GM21528 (cell line): Measurements from ENCODE around the gene ANO4.

Experiments
- ATAC-seq: cut with Tn5 transposase; IDR thresholded peaks from one replicate; pipeline ENCODE4 v1.9.1; 2021; ENCODE audit warnings: mild to moderate bottlenecking, moderate library complexity; ENCODE audit not compliant: unreplicated experiment, low FRiP score

The ANO4 gene

DNA sequence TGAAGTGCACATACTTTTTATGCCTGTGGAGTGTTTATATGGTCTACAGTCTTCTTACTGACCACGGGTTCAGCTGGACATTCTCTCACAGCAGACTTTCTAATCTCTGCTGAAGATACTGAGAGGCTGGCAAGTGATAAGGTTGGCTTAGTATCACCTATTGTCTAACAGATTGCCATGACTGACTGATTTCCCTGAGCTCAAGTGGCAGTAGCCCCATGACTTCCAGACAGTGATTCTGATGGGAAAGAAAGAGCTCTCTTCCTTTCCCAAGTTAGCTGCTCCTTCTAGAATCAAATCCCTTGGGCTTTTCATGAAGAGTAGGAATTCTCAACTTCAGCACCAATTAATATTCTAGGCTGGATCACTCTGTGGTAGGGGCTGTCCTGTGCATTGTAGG lies 141.4 kb downstream of the ANO4 start:
- no peak for ATAC-seq

GRCh38 chr12:100936661-100937060 lies 142.1 kb downstream of the ANO4 start:
- no peak for ATAC-seq

GRCh38 chr12:100940503-100940902 lies 145.9 kb downstream of the ANO4 start:
- no peak for ATAC-seq

DNA sequence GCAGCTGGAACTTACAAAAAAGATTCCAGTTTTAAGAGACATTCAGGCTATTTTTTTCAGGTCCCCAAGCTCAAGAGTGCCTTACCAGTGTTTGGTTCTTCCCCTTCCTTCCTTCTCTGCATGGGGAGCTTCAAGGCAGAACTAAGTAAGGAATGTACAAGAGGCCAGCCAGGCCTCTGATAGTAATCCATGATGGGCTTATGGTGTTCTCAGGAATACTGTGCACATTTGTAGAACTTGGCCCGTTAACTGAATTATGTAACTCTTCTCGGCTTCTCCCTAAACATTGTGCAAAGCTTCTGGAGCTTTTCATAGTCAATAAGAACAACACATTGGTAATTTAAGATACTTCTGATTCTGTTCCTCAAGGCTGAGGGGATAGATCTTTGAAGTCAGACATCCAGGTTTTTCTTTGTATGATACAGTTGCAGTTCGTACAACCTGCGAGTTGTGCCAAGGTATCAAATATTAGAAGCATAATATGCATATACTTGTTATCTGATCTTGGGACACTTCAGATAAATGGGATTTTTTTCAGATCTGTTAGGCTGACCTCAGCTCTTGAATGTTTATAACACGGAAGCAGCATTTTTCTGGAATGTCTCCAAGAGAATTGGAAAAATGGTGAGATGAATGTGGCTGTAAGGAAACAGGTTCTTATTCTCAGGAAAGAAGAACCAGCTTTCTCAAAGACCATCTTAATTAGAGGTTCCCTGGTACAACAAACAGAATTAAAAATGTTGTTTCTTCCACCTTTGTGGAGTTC lies 148.6 kb downstream of the ANO4 start:
- no peak for ATAC-seq

- ATAC-seq: no peak
Observed at GRCh38 chr12:100951756-100952155, 157.2 kb downstream of the ANO4 start.

- ATAC-seq: no peak
Observed at GRCh38 chr12:100953217-100953616, 158.6 kb downstream of the ANO4 start.

- no peak for ATAC-seq
Observed at GRCh38 chr12:100953677-100954076, 159.1 kb downstream of the ANO4 start.

DNA sequence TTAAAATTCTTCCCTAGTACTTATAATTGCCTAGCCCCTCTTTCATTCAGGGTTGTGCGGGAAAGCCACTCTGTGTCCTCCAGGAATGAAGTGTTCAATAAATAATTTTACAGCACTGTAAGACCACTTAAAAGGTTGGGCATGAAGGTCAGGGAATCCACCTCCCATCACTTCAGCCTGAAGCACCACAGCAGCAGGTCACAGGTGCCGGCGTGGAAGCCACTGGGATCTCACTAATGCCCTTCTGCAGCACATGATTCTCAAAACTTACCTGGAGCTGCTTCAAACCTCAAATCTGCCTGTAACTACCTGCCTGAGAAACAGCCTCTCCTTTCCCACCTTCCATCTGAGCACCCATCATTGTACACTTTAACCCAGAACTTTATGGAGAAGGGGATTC lies 159.5 kb downstream of the ANO4 start:
- ATAC-seq: no peak

- no peak for ATAC-seq
Observed at GRCh38 chr12:100955139-100955538, 160.6 kb downstream of the ANO4 start.

GRCh38 chr12:100956311-100956852 lies 161.8 kb downstream of the ANO4 start:
- ATAC-seq: no peak

DNA sequence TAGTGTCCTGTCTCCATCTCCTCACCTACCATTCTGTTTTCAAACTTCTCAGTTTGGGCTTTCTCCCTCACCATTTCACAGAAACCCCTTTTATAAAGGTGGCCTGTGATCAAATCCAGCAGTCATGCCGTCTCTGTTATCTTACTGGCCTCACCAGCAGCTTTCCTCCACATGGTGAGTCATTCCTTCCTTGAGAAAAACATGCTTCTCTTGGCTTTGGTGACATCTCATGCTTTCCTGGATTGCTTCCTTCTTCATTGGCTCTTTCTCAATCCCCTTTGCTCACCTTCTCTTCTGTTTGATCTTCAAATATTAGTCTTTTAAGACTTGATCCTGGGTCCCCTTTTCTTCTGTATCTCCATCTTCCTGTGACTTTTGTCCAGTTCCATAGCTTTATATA lies 164.9 kb downstream of the ANO4 start:
- ATAC-seq: no peak

- ATAC-seq: no peak
Observed at GRCh38 chr12:100962086-100962712, 167.6 kb downstream of the ANO4 start.

DNA sequence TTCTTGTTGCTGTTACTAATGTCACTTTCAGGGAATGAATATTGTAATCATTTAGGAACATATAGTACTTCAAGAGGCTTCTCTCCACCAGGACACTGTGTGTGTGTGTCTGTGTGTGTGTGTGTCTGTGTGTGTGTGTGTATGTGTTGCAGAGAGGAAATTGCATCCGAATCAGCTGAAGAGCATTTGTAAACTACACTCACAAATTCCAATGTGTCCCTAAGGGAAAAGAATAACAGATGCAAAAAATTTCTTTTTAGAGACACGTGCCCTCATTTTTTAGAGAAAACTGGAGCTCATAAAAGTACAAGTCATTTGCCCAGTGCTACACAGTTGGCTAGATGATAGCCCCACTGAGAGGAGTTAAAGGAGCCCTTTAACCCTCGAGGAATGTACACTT lies 168.8 kb downstream of the ANO4 start:
- no peak for ATAC-seq

- ATAC-seq: no peak
Observed at GRCh38 chr12:100964028-100964427, 169.5 kb downstream of the ANO4 start.

DNA sequence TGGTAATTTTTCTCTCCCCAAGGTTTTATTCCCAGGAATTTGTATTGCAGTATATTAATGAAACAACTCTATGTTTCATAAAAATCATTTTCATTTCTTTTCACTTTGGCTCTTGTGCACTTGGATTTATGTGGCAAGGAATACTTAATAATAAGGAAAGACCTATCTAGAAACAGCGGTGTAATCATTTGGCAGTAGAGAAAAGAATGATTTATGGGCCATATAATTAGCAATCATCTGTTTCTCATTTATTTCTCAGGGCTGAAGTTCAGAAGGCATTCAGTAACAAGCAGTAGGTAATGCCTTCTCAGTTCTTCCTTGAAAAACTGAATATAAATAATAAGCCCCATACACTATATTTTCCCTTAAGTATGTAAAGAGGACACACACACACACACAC lies 172.6 kb downstream of the ANO4 start:
- ATAC-seq: no peak

GRCh38 chr12:100970894-100971293 lies 176.3 kb downstream of the ANO4 start:
- ATAC-seq: no peak

GRCh38 chr12:100972121-100972520 lies 177.5 kb downstream of the ANO4 start:
- ATAC-seq: no peak

GRCh38 chr12:100974341-100974740 lies 179.8 kb downstream of the ANO4 start:
- ATAC-seq: no peak

GRCh38 chr12:100974747-100975146 lies 180.2 kb downstream of the ANO4 start:
- ATAC-seq: no peak

- no peak for ATAC-seq
Observed at GRCh38 chr12:100976735-100977134, 182.2 kb downstream of the ANO4 start.

GRCh38 chr12:100980856-100981255 lies 186.3 kb downstream of the ANO4 start:
- no peak for ATAC-seq
